Suprapubic skin (tissue), 3 donors: ENCODE measurements around the gene CNGB1.

Experiments used
- CTCF ChIP-seq, 2 donors: fragments of 200-600 bp in 1 of 2; fragments of 450-650 bp in 1 of 2; sonication (generic) in 1 of 2; IDR thresholded peaks; one replicate each; pipeline ENCODE4 v1.5.1; 2016 to 2019; ENCODE audit warnings: antibody characterized with exemption in 2 of 2, mild to moderate bottlenecking in 1 of 2, moderate library complexity in 1 of 2
- POLR2A ChIP-seq, 2 donors: fragments of 450-650 bp; IDR thresholded peaks; one replicate each; pipeline ENCODE4 v1.6.1; 2017; ENCODE audit warnings: antibody characterized with exemption in 2 of 2, mild to moderate bottlenecking in 2 of 2, moderate library complexity in 2 of 2

GRCh38 chr16:57938936-57939871 lies 31.7 kb downstream of the CNGB1 start:
- no peak for TF ChIP-seq CTCF (IDR thresholded peaks at IDR 0.05)
- no peak for TF ChIP-seq POLR2A (IDR thresholded peaks at IDR 0.05)
